ENCODE data around the gene EPB41L4B.

EPB41L4B gene

DNA sequence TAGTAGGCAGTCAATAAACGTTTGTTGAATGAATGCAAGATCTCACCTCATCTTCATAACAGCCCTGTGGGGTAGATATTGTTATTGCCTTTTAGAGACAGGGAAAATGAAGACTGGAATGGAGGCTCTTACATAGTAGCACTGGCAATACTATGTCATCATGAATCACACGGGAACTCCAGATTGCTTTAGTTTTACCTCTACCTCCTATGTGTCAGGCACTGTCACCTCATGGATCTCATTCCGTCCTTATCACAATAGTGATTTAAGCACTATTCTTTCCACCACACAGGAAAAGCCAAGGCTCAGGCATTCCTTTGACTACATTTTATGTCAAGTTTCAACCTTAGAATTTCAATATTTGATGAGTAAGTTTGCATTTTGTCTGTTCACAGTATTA, 2.9 kb upstream of the EPB41L4B start:
- Histone ChIP-seq H3K4me3 (ENCODE audit: severe bottlenecking) (no peak overlapping the region), H3K27me3 (ENCODE audit: insufficient read depth, poor library complexity, severe bottlenecking) (no peaks in the 10 kb centered on the region), H3K4me1 (ENCODE audit: insufficient read depth, poor library complexity, severe bottlenecking) (peaks cover 21% of the 10 kb centered on the region), H3K27ac (ENCODE audit: poor library complexity, severe bottlenecking) (no peak overlapping the region), H3K36me3 (ENCODE audit: low read depth) (no peaks in the 10 kb centered on the region), H3K9me3 (ENCODE audit: severe bottlenecking) (no peaks in the 10 kb centered on the region)
- DNase-seq (ENCODE audit: low spot score) (no peak), ATAC-seq (ENCODE audit: low read depth) (no peak)
- no peak for TF ChIP-seq CTCF (IDR thresholded peaks at IDR 0.05; ENCODE audit: poor library complexity, severe bottlenecking)

GRCh38 chr9:109321727-109322126, 868 bp upstream of the EPB41L4B start:
- Histone ChIP-seq H3K27ac (ENCODE audit: poor library complexity, severe bottlenecking) (peak overlapping the region; percentile 73), H3K4me1 (ENCODE audit: insufficient read depth, poor library complexity, severe bottlenecking) (peaks cover 28% of the 10 kb centered on the region), H3K27me3 (ENCODE audit: insufficient read depth, poor library complexity, severe bottlenecking) (no peaks in the 10 kb centered on the region), H3K4me3 (ENCODE audit: severe bottlenecking) (no peak overlapping the region), H3K36me3 (ENCODE audit: low read depth) (no peaks in the 10 kb centered on the region), H3K9me3 (ENCODE audit: severe bottlenecking) (no peaks in the 10 kb centered on the region)
- ATAC-seq (ENCODE audit: low read depth) (no peak), DNase-seq (ENCODE audit: low spot score) (no peak)
- TF ChIP-seq CTCF (IDR thresholded peaks at IDR 0.05; ENCODE audit: poor library complexity, severe bottlenecking): no peak

DNA sequence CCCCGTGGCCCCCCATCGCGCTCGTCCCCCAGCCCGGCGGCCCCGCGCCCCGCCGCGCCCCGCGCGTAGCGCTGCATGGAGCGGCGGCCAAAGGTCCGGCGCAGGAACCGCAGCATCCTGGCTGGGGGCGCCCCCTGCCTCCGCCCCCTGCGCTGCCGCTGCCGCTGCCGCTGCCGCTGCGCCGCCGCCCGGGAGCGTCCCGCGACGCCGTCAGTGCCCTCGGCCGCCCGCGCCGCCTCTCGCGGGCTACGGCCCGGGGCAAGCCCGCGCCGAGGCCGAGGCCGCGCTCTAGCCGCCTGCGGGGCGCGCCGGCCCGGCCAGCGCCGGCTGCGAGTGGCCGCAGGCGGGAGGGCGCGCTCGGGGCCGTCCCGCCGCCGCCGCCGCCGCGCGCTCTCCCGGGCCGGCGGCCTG, 523 bp downstream of the EPB41L4B start:
- DNase-seq (ENCODE audit: low spot score): no peak
- H3K4me1 ChIP-seq (ENCODE audit: insufficient read depth, poor library complexity, severe bottlenecking): peaks cover 34% of the 10 kb centered on the region
- ATAC-seq (ENCODE audit: low read depth): no peak

DNA sequence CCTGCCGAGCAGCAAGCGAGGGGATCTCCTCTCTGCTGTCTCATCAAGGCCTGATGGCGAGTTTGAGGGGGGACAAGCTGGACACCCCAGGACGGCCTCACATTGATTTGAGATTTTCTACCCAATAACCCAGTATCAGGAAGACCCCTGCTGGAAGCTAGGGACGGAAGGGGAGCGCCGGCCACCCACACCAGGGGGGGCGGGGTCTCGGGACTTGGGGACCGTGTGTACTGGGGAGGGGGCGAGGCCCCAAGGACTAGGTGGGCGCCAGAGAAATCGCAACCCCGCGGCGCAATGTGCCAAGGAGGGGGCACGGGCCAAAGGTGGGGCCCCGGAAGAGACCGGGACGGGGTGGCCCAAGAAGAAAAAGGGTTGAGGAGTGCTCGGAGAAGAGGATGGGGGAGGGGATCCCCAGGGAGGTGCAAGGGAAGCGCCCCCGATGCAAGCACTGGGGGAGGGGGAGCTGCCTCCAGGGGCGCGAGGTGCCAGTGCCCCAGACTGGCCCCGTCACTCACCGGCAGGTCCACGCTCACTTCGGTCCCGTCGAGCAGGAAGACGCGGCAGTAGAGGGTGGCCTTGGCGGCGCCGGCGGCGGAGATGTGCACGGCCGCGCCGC, 1.1 kb downstream of the EPB41L4B start:
- Histone ChIP-seq H3K4me1 (ENCODE audit: insufficient read depth, poor library complexity, severe bottlenecking) (peaks cover 34% of the 10 kb centered on the region), H3K27ac (ENCODE audit: poor library complexity, severe bottlenecking) (peak overlapping the region; percentile 73), H3K36me3 (ENCODE audit: low read depth) (no peaks in the 10 kb centered on the region), H3K9me3 (ENCODE audit: severe bottlenecking) (no peaks in the 10 kb centered on the region), H3K27me3 (ENCODE audit: insufficient read depth, poor library complexity, severe bottlenecking) (no peaks in the 10 kb centered on the region), H3K4me3 (ENCODE audit: severe bottlenecking) (peak overlapping the region; percentile 87)
- ATAC-seq (ENCODE audit: low read depth): no peak
- DNase-seq (ENCODE audit: low spot score): no peak
- peak; percentile 16 for TF ChIP-seq CTCF (IDR thresholded peaks at IDR 0.05; ENCODE audit: poor library complexity, severe bottlenecking)

More for the DNA sequence above, 523 bp downstream of the EPB41L4B start:
- Histone ChIP-seq H3K27me3 (ENCODE audit: insufficient read depth, poor library complexity, severe bottlenecking) (no peaks in the 10 kb centered on the region), H3K27ac (ENCODE audit: poor library complexity, severe bottlenecking) (peak overlapping the region; percentile 73), H3K9me3 (ENCODE audit: severe bottlenecking) (no peaks in the 10 kb centered on the region), H3K4me3 (ENCODE audit: severe bottlenecking) (peak overlapping the region; percentile 87), H3K36me3 (ENCODE audit: low read depth) (no peaks in the 10 kb centered on the region)
- no peak for TF ChIP-seq CTCF (IDR thresholded peaks at IDR 0.05; ENCODE audit: poor library complexity, severe bottlenecking)

DNA sequence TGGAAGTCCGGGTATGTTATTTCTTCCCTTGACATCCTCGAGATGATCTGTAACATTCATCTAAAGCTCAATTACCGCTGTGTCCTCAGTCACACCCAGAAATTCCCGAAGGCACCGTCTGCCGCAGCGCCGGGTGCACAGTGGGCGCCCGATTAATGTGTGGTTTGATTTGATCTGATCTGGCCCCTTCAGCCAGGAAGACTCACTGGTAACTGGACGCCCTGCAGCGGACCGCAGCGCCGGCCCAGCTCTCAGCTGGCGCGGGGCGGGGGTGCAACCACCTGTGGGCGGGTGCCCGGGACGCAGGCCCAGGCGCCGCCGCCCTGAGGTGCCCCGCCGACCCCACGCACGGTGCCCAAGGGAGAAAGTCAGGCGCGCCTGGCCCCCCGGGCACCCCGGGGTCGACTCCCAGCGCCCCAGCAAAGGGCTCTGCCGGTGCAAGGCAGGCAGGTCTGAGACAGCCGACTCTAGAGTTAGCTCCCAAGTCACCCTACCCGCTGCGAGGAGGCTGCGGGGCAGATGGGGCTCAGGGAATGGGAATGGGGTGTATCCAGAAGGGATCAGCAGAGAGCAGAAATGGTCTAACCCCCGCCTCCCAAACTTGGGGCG, 1.7 kb downstream of the EPB41L4B start:
- H3K27me3 ChIP-seq (ENCODE audit: insufficient read depth, poor library complexity, severe bottlenecking): no peaks in the 10 kb centered on the region
- H3K27ac ChIP-seq (ENCODE audit: poor library complexity, severe bottlenecking): peak overlapping the region; percentile 73
- no peak for DNase-seq (ENCODE audit: low spot score)
- peak; percentile 6; the same call in 2 of the 3 replicates for ATAC-seq (ENCODE audit: low read depth)
- no peaks in the 10 kb centered on the region for H3K36me3 ChIP-seq (ENCODE audit: low read depth)
- peaks cover 36% of the 10 kb centered on the region for H3K4me1 ChIP-seq (ENCODE audit: insufficient read depth, poor library complexity, severe bottlenecking)
- peak overlapping the region; percentile 87 for H3K4me3 ChIP-seq (ENCODE audit: severe bottlenecking)
- no peaks in the 10 kb centered on the region for H3K9me3 ChIP-seq (ENCODE audit: severe bottlenecking)
- TF ChIP-seq CTCF (IDR thresholded peaks at IDR 0.05; ENCODE audit: poor library complexity, severe bottlenecking): no peak

Measured in RWPE2 (cell line).